GM12872 (cell line): ENCODE measurements around the gene POMT1.

Experiments
- TF ChIP-seq, protein P1 (sequence below): IDR thresholded peaks from 3 replicates; pipeline ENCODE4 v1.5.1; 2011; ENCODE audit warnings: low read depth, mild to moderate bottlenecking, low read length, moderate library complexity; ENCODE audit not compliant: insufficient read depth

Gene POMT1

DNA sequence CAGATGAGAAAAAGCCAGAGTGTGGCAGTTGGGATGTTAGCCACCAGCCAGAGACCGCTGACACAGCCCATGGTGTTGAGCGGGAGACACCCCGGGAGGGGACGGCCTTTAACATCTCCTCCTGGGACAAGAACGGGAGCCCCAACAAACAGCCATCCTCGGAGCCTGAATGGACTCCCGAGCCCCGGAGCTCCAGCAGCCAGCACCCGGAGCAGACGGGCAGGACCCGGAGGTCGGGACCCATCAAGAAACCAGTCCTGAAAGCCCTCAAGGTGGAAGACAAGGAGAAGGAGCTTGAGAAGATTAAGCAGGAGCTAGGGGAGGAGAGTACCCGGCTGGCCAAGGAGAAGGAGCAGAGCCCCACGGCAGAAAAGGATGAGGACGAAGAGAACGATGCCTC, 28.0 kb upstream of the POMT1 start:
- TF ChIP-seq, protein P1, sequence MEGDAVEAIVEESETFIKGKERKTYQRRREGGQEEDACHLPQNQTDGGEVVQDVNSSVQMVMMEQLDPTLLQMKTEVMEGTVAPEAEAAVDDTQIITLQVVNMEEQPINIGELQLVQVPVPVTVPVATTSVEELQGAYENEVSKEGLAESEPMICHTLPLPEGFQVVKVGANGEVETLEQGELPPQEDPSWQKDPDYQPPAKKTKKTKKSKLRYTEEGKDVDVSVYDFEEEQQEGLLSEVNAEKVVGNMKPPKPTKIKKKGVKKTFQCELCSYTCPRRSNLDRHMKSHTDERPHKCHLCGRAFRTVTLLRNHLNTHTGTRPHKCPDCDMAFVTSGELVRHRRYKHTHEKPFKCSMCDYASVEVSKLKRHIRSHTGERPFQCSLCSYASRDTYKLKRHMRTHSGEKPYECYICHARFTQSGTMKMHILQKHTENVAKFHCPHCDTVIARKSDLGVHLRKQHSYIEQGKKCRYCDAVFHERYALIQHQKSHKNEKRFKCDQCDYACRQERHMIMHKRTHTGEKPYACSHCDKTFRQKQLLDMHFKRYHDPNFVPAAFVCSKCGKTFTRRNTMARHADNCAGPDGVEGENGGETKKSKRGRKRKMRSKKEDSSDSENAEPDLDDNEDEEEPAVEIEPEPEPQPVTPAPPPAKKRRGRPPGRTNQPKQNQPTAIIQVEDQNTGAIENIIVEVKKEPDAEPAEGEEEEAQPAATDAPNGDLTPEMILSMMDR: no peak

DNA sequence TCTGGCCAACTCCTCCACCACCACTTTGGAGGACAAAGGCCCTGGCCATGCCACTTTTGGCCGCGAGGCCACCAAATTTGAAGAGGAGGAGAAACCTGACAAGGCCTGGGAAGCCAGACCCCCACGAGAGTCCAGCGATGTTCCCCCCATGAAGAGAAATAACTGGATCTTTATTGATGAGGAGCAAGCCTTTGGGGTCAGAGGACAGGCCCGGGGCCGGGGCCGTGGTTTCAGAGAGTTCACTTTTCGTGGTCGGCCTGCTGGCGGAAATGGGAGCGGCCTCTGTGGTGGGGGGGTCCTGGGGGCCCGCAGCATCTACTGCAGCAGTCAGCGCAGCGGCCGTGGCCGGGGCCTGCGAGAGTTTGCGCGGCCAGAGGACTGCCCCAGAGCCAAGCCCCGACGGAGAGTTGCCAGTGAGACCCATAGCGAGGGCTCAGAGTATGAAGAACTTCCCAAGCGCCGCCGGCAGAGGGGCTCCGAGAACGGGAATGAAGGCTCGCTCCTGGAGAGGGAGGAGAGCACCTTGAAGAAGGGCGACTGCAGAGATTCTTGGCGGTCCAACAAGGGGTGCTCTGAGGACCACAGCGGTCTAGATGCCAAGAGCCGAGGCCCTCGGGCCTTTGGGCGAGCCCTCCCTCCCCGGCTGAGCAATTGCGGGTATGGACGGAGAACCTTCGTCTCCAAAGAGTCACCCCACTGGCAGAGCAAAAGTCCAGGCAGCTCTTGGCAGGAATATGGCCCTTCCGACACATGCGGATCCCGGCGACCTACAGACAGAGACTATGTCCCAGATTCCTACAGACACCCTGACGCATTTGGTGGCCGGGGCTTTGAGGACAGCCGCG, 27.4 kb upstream of the POMT1 start:
- TF ChIP-seq, protein P1: no peak

DNA sequence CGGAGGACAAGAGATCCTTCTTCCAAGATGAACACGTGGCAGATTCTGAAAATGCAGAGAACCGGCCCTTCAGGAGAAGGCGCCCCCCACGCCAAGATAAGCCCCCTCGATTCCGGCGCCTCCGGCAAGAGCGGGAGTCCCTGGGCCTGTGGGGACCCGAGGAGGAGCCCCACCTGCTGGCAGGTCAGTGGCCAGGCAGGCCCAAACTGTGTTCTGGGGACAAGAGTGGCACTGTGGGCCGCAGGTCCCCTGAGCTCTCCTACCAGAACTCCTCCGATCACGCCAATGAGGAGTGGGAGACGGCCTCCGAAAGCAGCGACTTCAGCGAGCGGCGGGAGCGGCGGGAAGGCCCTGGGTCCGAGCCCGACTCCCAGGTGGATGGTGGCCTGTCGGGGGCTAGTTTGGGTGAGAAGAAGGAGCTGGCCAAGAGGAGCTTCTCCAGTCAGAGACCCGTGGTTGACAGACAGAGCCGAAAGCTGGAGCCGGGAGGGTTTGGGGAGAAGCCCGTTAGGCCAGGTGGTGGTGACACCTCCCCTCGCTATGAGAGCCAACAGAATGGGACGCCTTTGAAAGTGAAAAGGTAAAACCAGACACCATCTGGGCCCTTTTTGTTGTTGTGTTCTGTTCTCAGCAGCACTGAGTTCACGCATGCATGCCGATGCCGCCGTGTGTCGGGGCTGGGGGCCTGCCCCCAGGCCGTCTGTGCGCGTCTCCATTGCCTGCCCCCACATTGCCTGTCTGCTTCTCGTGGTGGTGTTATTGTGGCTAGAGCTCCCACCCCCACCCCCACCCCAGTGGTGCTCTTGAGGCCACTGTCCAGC, 26.6 kb upstream of the POMT1 start:
- TF ChIP-seq, protein P1: peak; percentile 38; the same call in 2 of the 3 replicates

DNA sequence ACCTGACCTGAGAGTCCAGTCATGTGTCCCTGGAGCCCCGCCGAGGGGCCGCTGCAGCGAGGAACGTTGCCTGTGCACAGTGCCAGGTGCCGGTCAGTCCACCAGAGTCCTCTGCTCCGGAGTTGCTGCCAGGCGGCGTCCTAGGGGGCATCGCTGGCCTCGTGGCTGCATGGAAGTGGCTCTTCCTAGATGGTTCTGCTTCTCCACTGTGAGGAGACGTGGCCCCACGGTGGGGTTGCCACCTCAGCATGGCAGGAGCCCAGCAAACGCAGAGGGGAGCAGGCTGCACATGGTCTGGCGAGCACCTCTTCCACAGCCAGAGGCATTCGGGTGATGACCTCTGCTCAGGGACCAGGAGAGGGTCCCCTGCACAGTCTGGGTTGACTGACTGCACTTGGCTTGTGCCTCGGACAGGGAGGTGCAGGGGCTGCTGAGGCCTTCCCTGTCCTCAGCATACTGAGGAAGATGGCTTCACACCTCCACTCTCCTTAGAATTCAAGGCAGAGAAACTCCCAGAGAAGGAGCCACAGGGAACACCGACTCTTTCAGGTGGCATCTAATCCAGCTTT, 25.9 kb upstream of the POMT1 start:
- TF ChIP-seq, protein P1: no peak

DNA sequence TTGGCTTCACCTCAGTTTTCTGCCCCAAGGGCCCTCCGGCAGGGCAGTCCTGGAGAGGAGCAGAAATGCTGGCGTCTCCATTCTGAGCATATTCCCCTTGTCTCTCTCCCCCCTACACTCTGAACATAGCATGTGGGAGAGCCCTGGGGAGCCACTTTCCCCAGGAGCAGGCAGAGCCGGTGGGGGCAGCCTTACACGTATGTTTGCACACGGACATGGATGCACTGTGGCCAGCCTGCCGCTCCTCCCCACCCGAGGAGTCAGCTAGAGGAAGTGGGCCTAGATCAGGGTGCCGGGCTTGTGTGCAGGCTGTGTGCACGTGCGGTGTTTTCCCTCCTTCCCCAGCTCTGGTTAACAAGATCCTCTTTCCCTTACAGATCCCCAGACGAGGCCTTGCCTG, 25.4 kb upstream of the POMT1 start:
- TF ChIP-seq, protein P1: no peak

DNA sequence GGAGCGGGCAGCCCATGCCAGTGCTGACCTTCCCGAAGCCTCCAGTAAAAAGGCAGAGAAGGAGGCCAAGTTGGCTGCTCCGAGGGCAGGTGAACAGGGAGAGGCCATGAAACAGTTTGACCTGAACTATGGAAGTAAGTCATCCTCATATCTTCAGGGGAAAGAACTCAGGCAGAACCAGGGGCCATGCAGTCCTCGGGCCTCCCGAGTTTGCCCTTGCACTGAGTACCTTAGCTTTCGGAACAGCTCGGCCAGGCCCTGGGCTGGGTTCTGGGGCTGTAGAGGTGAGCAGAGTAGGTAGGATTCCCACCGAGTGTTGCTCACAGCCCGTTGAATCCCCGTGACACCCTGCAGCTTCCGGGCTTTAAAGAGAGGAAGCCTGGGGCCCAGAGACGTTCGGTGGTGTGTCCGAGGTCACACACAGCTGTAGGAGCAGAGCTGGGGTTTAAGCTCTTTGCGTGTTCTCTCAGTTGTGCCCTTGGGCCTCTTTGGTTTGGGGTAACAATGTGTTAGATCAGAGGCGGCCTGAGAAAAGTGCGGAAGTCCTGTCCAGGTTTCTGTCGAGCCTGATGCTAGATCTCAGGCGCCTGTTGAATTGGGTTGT, 24.8 kb upstream of the POMT1 start:
- TF ChIP-seq, protein P1: no peak

DNA sequence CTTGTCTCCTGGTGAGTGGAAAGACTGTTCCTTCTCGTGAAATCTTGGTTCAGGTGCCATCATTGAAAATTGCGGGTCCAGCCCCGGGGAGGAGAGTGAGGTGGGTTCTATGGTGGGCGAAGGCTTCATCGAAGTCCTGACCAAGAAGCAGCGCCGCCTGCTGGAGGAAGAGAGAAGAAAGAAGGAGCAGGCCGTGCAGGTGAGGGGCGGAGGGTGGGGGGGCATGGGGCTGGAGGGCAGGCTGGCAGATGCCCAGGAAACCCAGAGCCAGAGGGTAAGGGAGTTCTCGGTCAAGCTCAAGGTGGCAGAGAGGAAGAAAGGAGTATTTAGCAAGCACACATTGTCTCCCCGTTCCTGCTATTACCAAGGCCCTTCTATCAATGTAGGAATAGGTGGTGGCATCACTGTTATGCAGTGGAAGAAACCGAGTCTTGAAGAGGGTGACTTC, 24.3 kb upstream of the POMT1 start:
- TF ChIP-seq, protein P1: peak; percentile 61
